ENCODE data around the gene CABLES2. TPM values are rescaled to one million over a fixed set of nuclear protein-coding genes. Genes with fewer than 3 reads are reported as not detected.

The CABLES2 gene
- total RNA-seq, 1 experiment from 2014 or later: 7.5 TPM

- no peaks in the 10 kb centered on the region for H3K27me3 Mint-ChIP-seq (ENCODE audit: low read depth)
- DNase-seq (ENCODE audit: low spot score) (peak; percentile 14), ATAC-seq (no peak)
- ChIA-PET CTCF (interaction anchor here (0.6 to 9.1 kb wide), 6 partner anchors 15 to 187 kb away, joined by 3 to 137 read pairs (median 4); no protein-coding TSS in a partner anchor), POLR2A (interaction anchor here (0.7 to 2.6 kb wide), 4 partner anchors 14 to 1015 kb away, joined by 3 to 8 read pairs (median 4); partner anchors contain the start of gene RPS21)
- no peak overlapping the region for H3K4me3 Mint-ChIP-seq
- H3K9me3 Mint-ChIP-seq: no peaks in the 10 kb centered on the region
- peak overlapping the region; percentile 97 for H3K27ac Mint-ChIP-seq
- TF ChIP-seq NR1H2 (CRISPR knock-in tag; IDR thresholded peaks at IDR 0.05) (no peak), SP1 (CRISPR knock-in tag; conservative IDR thresholded peaks at IDR 0.05) (no peak), EMX1 (CRISPR knock-in tag; IDR thresholded peaks at IDR 0.05) (no peak), RORB (CRISPR knock-in tag; IDR thresholded peaks at IDR 0.05) (no peak), ETV6 (CRISPR knock-in tag; IDR thresholded peaks at IDR 0.05) (no peak), AR (CRISPR knock-in tag; IDR thresholded peaks at IDR 0.05) (no peak)
- TF ChIP-seq, protein P1, sequence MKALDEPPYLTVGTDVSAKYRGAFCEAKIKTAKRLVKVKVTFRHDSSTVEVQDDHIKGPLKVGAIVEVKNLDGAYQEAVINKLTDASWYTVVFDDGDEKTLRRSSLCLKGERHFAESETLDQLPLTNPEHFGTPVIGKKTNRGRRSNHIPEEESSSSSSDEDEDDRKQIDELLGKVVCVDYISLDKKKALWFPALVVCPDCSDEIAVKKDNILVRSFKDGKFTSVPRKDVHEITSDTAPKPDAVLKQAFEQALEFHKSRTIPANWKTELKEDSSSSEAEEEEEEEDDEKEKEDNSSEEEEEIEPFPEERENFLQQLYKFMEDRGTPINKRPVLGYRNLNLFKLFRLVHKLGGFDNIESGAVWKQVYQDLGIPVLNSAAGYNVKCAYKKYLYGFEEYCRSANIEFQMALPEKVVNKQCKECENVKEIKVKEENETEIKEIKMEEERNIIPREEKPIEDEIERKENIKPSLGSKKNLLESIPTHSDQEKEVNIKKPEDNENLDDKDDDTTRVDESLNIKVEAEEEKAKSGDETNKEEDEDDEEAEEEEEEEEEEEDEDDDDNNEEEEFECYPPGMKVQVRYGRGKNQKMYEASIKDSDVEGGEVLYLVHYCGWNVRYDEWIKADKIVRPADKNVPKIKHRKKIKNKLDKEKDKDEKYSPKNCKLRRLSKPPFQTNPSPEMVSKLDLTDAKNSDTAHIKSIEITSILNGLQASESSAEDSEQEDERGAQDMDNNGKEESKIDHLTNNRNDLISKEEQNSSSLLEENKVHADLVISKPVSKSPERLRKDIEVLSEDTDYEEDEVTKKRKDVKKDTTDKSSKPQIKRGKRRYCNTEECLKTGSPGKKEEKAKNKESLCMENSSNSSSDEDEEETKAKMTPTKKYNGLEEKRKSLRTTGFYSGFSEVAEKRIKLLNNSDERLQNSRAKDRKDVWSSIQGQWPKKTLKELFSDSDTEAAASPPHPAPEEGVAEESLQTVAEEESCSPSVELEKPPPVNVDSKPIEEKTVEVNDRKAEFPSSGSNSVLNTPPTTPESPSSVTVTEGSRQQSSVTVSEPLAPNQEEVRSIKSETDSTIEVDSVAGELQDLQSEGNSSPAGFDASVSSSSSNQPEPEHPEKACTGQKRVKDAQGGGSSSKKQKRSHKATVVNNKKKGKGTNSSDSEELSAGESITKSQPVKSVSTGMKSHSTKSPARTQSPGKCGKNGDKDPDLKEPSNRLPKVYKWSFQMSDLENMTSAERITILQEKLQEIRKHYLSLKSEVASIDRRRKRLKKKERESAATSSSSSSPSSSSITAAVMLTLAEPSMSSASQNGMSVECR (CRISPR knock-in tag; IDR thresholded peaks at IDR 0.05; ENCODE audit: borderline replicate concordance): 0 out of 2 replicates have a peak, but pooled peaks have one; percentile 42
- H3K4me1 Mint-ChIP-seq: peaks cover 45% of the 10 kb centered on the region
- no peaks in the 10 kb centered on the region for H3K36me3 Mint-ChIP-seq
Measured at GRCh38 chr20:62362590-62362940, 44.5 kb downstream of the CABLES2 start.

DNA sequence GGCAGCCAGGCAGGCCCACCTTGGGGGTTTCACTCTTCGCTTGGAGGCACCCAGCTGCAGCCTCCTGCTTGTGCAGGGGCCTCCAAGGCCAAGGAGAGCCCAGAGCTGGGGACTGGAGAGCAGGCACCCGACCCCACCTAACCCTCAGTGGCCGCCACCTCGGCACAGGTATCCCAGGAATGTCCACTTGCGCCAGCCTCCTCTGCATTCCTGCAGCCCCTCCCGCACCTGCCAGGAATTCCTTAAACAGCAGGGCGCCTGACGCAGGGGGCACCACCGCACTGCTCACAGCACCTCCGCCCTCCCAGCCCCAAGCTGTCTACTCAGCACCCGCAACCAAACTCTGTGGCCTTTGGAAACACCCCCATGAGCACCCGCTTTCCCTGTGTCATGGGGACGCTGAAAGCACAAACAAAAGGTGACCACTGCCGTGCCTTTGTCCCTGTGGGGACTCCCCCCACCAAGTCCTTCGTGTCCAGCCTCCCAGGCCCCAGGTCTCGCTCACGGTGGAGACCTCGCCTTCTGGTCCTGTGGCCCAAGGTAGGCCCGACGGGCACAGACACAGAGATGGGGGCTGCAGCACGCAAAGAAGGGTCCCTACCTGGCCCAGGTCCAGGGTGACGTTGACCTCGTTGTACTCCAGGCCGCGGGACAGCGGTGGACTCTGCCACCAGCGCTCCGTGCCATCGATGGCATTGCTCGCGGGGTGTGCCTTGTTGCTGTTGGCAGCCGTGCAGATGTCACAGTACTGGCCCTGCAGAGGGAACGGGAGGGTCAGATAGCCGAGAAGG lies 45.1 kb downstream of the CABLES2 start:
- H3K9me3 Mint-ChIP-seq: no peaks in the 10 kb centered on the region
- POLR2A ChIA-PET: interaction anchor here (0.7 to 2.6 kb wide), 5 partner anchors 13 to 1015 kb away, joined by 3 to 8 read pairs (median 3); partner anchors contain the start of gene RPS21
- no peak for TF ChIP-seq ESRRA (CRISPR knock-in tag; IDR thresholded peaks at IDR 0.05; ENCODE audit: borderline replicate concordance)
- TF ChIP-seq ZNF232 (CRISPR knock-in tag; IDR thresholded peaks at IDR 0.05): no peak; the same call in 1 of the 2 replicates
- TF ChIP-seq, protein P2, sequence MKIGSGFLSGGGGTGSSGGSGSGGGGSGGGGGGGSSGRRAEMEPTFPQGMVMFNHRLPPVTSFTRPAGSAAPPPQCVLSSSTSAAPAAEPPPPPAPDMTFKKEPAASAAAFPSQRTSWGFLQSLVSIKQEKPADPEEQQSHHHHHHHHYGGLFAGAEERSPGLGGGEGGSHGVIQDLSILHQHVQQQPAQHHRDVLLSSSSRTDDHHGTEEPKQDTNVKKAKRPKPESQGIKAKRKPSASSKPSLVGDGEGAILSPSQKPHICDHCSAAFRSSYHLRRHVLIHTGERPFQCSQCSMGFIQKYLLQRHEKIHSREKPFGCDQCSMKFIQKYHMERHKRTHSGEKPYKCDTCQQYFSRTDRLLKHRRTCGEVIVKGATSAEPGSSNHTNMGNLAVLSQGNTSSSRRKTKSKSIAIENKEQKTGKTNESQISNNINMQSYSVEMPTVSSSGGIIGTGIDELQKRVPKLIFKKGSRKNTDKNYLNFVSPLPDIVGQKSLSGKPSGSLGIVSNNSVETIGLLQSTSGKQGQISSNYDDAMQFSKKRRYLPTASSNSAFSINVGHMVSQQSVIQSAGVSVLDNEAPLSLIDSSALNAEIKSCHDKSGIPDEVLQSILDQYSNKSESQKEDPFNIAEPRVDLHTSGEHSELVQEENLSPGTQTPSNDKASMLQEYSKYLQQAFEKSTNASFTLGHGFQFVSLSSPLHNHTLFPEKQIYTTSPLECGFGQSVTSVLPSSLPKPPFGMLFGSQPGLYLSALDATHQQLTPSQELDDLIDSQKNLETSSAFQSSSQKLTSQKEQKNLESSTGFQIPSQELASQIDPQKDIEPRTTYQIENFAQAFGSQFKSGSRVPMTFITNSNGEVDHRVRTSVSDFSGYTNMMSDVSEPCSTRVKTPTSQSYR (CRISPR knock-in tag; IDR thresholded peaks at IDR 0.05): peak; percentile 72; the same call in 1 of the 2 replicates
- TF ChIP-seq NFYB (CRISPR knock-in tag; conservative IDR thresholded peaks at IDR 0.05; ENCODE audit: low read depth): no peak
- TF ChIP-seq, protein P3, sequence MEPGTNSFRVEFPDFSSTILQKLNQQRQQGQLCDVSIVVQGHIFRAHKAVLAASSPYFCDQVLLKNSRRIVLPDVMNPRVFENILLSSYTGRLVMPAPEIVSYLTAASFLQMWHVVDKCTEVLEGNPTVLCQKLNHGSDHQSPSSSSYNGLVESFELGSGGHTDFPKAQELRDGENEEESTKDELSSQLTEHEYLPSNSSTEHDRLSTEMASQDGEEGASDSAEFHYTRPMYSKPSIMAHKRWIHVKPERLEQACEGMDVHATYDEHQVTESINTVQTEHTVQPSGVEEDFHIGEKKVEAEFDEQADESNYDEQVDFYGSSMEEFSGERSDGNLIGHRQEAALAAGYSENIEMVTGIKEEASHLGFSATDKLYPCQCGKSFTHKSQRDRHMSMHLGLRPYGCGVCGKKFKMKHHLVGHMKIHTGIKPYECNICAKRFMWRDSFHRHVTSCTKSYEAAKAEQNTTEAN (CRISPR knock-in tag; IDR thresholded peaks at IDR 0.05): 0 out of 2 replicates have a peak, but pooled peaks have one; percentile 31
- no peak for TF ChIP-seq ZNF396 (CRISPR knock-in tag; IDR thresholded peaks at IDR 0.05; ENCODE audit: borderline replicate concordance)
- TF ChIP-seq USF1 (CRISPR knock-in tag; IDR thresholded peaks at IDR 0.05): 0 out of 2 replicates have a peak, but pooled peaks have one; percentile 41
- TF ChIP-seq E2F5 (CRISPR knock-in tag; IDR thresholded peaks at IDR 0.05): no peak; the same call in 1 of the 2 replicates
- TF ChIP-seq FOXK1 (CRISPR knock-in tag; IDR thresholded peaks at IDR 0.05): peak; percentile 36; the same call in 1 of the 2 replicates
- TF ChIP-seq TEAD4 (CRISPR knock-in tag; IDR thresholded peaks at IDR 0.05): peak; percentile 99
- no peak for TF ChIP-seq SOX15 (CRISPR knock-in tag; IDR thresholded peaks at IDR 0.05)
- TF ChIP-seq SMAD3 (CRISPR knock-in tag; IDR thresholded peaks at IDR 0.05; ENCODE audit: borderline replicate concordance): 0 out of 2 replicates have a peak, but pooled peaks have one; percentile 38
- TF ChIP-seq TEAD1 (CRISPR knock-in tag; IDR thresholded peaks at IDR 0.05): peak; percentile 100
- TF ChIP-seq ZNF423 (CRISPR knock-in tag; IDR thresholded peaks at IDR 0.05): peak; percentile 83

More for the DNA sequence above, 45.1 kb downstream of the CABLES2 start:
- Mint-ChIP-seq H3K27me3 (ENCODE audit: low read depth) (no peaks in the 10 kb centered on the region), H3K27ac (peak overlapping the region; percentile 97), H3K4me1 (peaks cover 45% of the 10 kb centered on the region), H3K4me3 (peak overlapping the region; percentile 33; the same call in 1 of the 2 replicates), H3K36me3 (no peaks in the 10 kb centered on the region)
- ATAC-seq (peak; percentile 50), DNase-seq (ENCODE audit: low spot score) (peak; percentile 95)
- CTCF ChIA-PET: interaction anchor here (0.6 to 9.1 kb wide), 5 partner anchors 14 to 188 kb away, joined by 3 to 137 read pairs (median 3); no protein-coding TSS in a partner anchor
